Neural progenitor cell (in vitro differentiated cells): ENCODE results near the gene IGSF21.

Source experiments
- EZH2 ChIP-seq: fragments of 200-600 bp; sonication (generic); IDR thresholded peaks from 2 replicates; pipeline ENCODE4 v1.6.1; 2017; ENCODE audit warnings: antibody characterized with exemption, mild to moderate bottlenecking, moderate library complexity
- EZH2phosphoT487 ChIP-seq: fragments of 200-600 bp; sonication (generic); IDR thresholded peaks from 2 replicates; pipeline ENCODE4 v1.6.1; 2017; ENCODE audit warnings: antibody characterized with exemption
- TF ChIP-seq, protein P1 (sequence below): fragments of 200-600 bp; sonication (generic); IDR thresholded peaks from 2 replicates; pipeline ENCODE4 v1.5.1; 2017; ENCODE audit warnings: antibody characterized with exemption, mild to moderate bottlenecking

DNA sequence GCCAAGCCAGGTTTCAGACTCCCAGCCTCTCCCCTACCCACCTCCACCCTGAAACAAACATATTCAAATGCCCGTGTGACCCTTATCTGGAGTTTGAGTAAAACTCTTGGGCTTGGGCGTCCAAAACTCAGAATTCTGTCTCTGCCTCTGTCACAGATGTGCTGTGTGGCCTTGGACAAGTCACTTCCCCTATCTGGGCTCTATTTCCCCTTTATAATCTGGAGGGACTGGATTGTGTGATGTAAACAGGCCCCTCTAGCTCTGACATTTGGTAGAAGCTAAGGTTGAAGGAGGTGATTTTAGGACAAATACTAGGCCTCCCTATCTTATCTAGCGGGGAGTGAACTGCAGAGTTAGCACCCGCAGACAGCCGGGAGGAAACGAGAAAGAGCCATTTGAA, 67.5 kb downstream of the IGSF21 start:
- TF ChIP-seq, protein P1, sequence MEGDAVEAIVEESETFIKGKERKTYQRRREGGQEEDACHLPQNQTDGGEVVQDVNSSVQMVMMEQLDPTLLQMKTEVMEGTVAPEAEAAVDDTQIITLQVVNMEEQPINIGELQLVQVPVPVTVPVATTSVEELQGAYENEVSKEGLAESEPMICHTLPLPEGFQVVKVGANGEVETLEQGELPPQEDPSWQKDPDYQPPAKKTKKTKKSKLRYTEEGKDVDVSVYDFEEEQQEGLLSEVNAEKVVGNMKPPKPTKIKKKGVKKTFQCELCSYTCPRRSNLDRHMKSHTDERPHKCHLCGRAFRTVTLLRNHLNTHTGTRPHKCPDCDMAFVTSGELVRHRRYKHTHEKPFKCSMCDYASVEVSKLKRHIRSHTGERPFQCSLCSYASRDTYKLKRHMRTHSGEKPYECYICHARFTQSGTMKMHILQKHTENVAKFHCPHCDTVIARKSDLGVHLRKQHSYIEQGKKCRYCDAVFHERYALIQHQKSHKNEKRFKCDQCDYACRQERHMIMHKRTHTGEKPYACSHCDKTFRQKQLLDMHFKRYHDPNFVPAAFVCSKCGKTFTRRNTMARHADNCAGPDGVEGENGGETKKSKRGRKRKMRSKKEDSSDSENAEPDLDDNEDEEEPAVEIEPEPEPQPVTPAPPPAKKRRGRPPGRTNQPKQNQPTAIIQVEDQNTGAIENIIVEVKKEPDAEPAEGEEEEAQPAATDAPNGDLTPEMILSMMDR: no peak
- no peak for TF ChIP-seq EZH2phosphoT487
- TF ChIP-seq EZH2: no peak
